Measurements from ENCODE around the gene OTUB1. TPM values are rescaled to one million over a fixed set of nuclear protein-coding genes. Genes with fewer than 3 reads are reported as not detected.
"Not testable (repeated sequence)": the region's sequence is repeated elsewhere in the genome, so short reads cannot be mapped to it uniquely, and the experiment has no call there.

Gene OTUB1
- total RNA-seq, 1 donor from 2014 or later, result 107 TPM

- intact Hi-C loops (cut with micrococcal nuclease), result no loop called here
Observed at GRCh38 chr11:64040684-64041322, 54.6 kb downstream of the OTUB1 start.

- intact Hi-C loops (cut with micrococcal nuclease), result no loop called here
Observed at GRCh38 chr11:64041846-64042245, 55.6 kb downstream of the OTUB1 start.

GRCh38 chr11:64042301-64042700 is 56.1 kb downstream of the OTUB1 start:
- intact Hi-C loops (cut with micrococcal nuclease), result no loop called here

GRCh38 chr11:64043545-64043944 is 57.3 kb downstream of the OTUB1 start:
- intact Hi-C loops (cut with micrococcal nuclease), result no loop called here

GRCh38 chr11:64044730-64045393 is 58.6 kb downstream of the OTUB1 start:
- intact Hi-C loops (cut with micrococcal nuclease), result no loop called here

GRCh38 chr11:64045700-64046099 is 59.5 kb downstream of the OTUB1 start:
- intact Hi-C loops (cut with micrococcal nuclease), result no loop called here

GRCh38 chr11:64047373-64047772 is 61.1 kb downstream of the OTUB1 start:
- intact Hi-C loops (cut with micrococcal nuclease), result not testable (repeated sequence)

Other genes starting within 250 kb of the OTUB1 start
- 2.2 TPM in 2 replicates for gene ZFTA, start 217.7 kb upstream of the OTUB1 start, total RNA-seq
- gene SPINDOC, start 173.0 kb upstream of the OTUB1 start, total RNA-seq, result 40.2 and 40.9 TPM in 2 replicates
- gene MARK2, start 147.3 kb upstream of the OTUB1 start, total RNA-seq, result 65.9 and 70.4 TPM in 2 replicates
- 0.17 TPM in 1 of 2 replicates, not detected in the other for gene RCOR2, start 69.3 kb upstream of the OTUB1 start, total RNA-seq
- gene NAA40, start 47.4 kb upstream of the OTUB1 start, total RNA-seq, result 32.2 and 34.7 TPM in 2 replicates
- 350 and 373 TPM in 2 replicates for gene COX8A, start 11.8 kb upstream of the OTUB1 start, total RNA-seq
- not detected in 2 replicates for gene FLRT1, start 49.5 kb downstream of the OTUB1 start, total RNA-seq
- 5.6 and 7.8 TPM in 2 replicates for gene MACROD1, start 179.7 kb downstream of the OTUB1 start, total RNA-seq
- gene STIP1, start 199.7 kb downstream of the OTUB1 start, total RNA-seq, result 253 and 255 TPM in 2 replicates
- 230 and 241 TPM in 2 replicates for gene FERMT3, start 220.3 kb downstream of the OTUB1 start, total RNA-seq
- 28.1 and 28.2 TPM in 2 replicates for gene TRPT1, start 239.7 kb downstream of the OTUB1 start, total RNA-seq
- gene NUDT22, start 239.8 kb downstream of the OTUB1 start, total RNA-seq, result 81.5 and 85.3 TPM in 2 replicates
- gene DNAJC4, start 244.1 kb downstream of the OTUB1 start, total RNA-seq, result 26.9 and 30.3 TPM in 2 replicates
- 57.7 and 58.7 TPM in 2 replicates for gene VEGFB, start 248.1 kb downstream of the OTUB1 start, total RNA-seq